Neural cell (in vitro differentiated cells): ENCODE results near the gene TEDC1.

ENCODE experiments used
- EP300 ChIP-seq: fragments of 450-650 bp; conservative IDR thresholded peaks from 2 replicates; pipeline ENCODE4 v1.6.1; 2014; ENCODE audit warnings: antibody characterized with exemption, mild to moderate bottlenecking, moderate library complexity; ENCODE audit not compliant: poor library complexity, severe bottlenecking
- EZH2 ChIP-seq: fragments of 200-600, 300-800 bp; shearing (Covaris generic), sonication (generic); IDR thresholded peaks from 2 replicates; pipeline ENCODE4 v1.6.1; 2014; ENCODE audit warnings: antibody characterized with exemption, low read length, borderline replicate concordance, mild to moderate bottlenecking; ENCODE audit not compliant: insufficient read depth, poor library complexity, severe bottlenecking
- MXI1 ChIP-seq: fragments of 450-650 bp; conservative IDR thresholded peaks from 2 replicates; pipeline ENCODE4 v1.6.1; 2014; ENCODE audit warnings: antibody characterized with exemption, mild to moderate bottlenecking; ENCODE audit not compliant: poor library complexity, severe bottlenecking
- POLR2AphosphoS5 ChIP-seq: IDR thresholded peaks from 2 replicates; pipeline ENCODE4 v1.6.1; 2012
- RAD21 ChIP-seq: fragments of 450-650 bp; conservative IDR thresholded peaks from 2 replicates; pipeline ENCODE4 v1.6.1; 2014; ENCODE audit warnings: antibody characterized with exemption, mild to moderate bottlenecking, moderate library complexity
- SMC3 ChIP-seq: fragments of 450-650 bp; conservative IDR thresholded peaks from 2 replicates; pipeline ENCODE4 v1.6.1; 2014; ENCODE audit warnings: antibody characterized with exemption, mild to moderate bottlenecking, moderate library complexity; ENCODE audit not compliant: poor library complexity
- TAF1 ChIP-seq: IDR thresholded peaks from 2 replicates; pipeline ENCODE4 v1.6.1; 2012; ENCODE audit warnings: low read depth
- TF ChIP-seq, protein P1 (sequence below): fragments of 450-650 bp; IDR thresholded peaks from 2 replicates; pipeline ENCODE4 v1.5.1; 2014; ENCODE audit warnings: antibody characterized with exemption, mild to moderate bottlenecking, moderate library complexity; ENCODE audit not compliant: poor library complexity, severe bottlenecking
- TF ChIP-seq, protein P2 (sequence below): IDR thresholded peaks from 2 replicates; pipeline ENCODE4 v1.6.1; 2012; ENCODE audit warnings: borderline replicate concordance

DNA sequence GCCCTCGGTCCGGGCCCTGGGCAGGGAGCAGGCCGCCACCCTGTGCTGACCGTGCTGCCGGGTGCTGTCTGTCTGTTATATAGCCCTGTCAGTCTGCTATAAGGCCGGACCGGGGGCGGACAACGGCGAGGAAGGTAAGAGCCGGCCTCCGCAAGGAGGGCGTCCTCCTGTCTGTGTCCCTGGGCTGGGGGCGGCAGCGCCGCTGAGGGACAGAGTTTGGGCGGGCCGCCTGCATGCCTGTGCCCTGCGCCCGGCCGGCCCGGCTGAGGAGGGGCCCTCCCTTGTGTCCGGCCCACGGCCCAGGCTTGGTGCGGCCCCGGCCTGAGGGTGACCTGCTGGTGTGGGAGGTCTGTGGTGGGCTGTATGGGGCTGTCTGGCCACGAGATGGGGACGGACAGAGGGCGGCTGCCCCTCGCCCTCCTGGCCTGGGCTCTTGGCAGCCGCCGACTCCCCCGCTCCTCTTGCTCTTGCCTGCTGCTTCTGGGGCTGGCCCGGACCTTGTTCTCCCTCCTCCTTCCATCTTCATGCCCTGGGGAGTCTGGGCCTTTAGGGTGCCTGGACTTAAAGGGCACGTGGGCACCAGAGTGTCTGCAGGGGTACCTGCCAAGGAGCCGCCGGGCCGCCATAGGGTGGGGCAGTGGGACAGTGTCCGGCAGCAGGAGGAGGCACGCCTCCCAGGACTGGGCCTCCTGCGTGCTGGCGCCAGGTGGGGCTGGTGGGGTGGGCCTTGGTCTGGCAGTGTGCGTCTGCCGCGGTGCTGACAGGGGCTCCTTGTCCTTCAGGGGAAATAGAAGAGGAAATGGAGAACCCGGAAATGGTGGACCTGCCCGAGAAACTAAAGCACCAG, 41.5 kb upstream of the TEDC1 start:
- TF ChIP-seq EZH2 = no peak
- TF ChIP-seq, protein P1, sequence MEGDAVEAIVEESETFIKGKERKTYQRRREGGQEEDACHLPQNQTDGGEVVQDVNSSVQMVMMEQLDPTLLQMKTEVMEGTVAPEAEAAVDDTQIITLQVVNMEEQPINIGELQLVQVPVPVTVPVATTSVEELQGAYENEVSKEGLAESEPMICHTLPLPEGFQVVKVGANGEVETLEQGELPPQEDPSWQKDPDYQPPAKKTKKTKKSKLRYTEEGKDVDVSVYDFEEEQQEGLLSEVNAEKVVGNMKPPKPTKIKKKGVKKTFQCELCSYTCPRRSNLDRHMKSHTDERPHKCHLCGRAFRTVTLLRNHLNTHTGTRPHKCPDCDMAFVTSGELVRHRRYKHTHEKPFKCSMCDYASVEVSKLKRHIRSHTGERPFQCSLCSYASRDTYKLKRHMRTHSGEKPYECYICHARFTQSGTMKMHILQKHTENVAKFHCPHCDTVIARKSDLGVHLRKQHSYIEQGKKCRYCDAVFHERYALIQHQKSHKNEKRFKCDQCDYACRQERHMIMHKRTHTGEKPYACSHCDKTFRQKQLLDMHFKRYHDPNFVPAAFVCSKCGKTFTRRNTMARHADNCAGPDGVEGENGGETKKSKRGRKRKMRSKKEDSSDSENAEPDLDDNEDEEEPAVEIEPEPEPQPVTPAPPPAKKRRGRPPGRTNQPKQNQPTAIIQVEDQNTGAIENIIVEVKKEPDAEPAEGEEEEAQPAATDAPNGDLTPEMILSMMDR = no peak
- TF ChIP-seq EP300 = no peak
- TF ChIP-seq RAD21 = no peak
- TF ChIP-seq, protein P2, sequence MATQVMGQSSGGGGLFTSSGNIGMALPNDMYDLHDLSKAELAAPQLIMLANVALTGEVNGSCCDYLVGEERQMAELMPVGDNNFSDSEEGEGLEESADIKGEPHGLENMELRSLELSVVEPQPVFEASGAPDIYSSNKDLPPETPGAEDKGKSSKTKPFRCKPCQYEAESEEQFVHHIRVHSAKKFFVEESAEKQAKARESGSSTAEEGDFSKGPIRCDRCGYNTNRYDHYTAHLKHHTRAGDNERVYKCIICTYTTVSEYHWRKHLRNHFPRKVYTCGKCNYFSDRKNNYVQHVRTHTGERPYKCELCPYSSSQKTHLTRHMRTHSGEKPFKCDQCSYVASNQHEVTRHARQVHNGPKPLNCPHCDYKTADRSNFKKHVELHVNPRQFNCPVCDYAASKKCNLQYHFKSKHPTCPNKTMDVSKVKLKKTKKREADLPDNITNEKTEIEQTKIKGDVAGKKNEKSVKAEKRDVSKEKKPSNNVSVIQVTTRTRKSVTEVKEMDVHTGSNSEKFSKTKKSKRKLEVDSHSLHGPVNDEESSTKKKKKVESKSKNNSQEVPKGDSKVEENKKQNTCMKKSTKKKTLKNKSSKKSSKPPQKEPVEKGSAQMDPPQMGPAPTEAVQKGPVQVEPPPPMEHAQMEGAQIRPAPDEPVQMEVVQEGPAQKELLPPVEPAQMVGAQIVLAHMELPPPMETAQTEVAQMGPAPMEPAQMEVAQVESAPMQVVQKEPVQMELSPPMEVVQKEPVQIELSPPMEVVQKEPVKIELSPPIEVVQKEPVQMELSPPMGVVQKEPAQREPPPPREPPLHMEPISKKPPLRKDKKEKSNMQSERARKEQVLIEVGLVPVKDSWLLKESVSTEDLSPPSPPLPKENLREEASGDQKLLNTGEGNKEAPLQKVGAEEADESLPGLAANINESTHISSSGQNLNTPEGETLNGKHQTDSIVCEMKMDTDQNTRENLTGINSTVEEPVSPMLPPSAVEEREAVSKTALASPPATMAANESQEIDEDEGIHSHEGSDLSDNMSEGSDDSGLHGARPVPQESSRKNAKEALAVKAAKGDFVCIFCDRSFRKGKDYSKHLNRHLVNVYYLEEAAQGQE = no peak
- TF ChIP-seq SMC3 = no peak
- no peak for TF ChIP-seq TAF1
- no peak for TF ChIP-seq POLR2AphosphoS5
- no peak for TF ChIP-seq MXI1
